ACC112 (cell line): ENCODE measurements around the gene FMO3.

ENCODE experiments used
- H2AFZ ChIP-seq: fragments of 200-600 bp; sonication (generic); one replicate; pipeline ENCODE4 v1.6.0; 2017; ENCODE audit warnings: antibody characterized with exemption, low read length; ENCODE audit not compliant: unreplicated experiment
- H3K27ac ChIP-seq: fragments of 200-600 bp; sonication (generic); 2 replicates; pipeline ENCODE4 v1.5.1; 2014; ENCODE audit warnings: low read depth, mild to moderate bottlenecking, antibody characterized with exemption, low read length, moderate library complexity
- H3K27me3 ChIP-seq: fragments of 200-600 bp; sonication (generic); 2 replicates; pipeline ENCODE4 v1.6.1; 2014; ENCODE audit warnings: mild to moderate bottlenecking, antibody characterized with exemption, low read length, moderate library complexity, mixed read lengths; ENCODE audit not compliant: insufficient read depth
- H3K36me3 ChIP-seq: fragments of 200-600 bp; sonication (generic); 2 replicates; pipeline ENCODE4 v1.6.1; 2016; ENCODE audit warnings: mild to moderate bottlenecking, antibody characterized with exemption, low read length, moderate library complexity, mixed read lengths; ENCODE audit not compliant: insufficient read depth
- H3K4me1 ChIP-seq: fragments of 200-600 bp; sonication (generic); one replicate; pipeline ENCODE4 v1.6.1; 2016; ENCODE audit warnings: low read length, mixed read lengths; ENCODE audit not compliant: insufficient read depth, unreplicated experiment, control insufficient read depth
- H3K4me3 ChIP-seq: fragments of 200-600 bp; sonication (generic); 2 replicates; pipeline ENCODE4 v1.5.1; 2014; ENCODE audit warnings: mild to moderate bottlenecking, low read depth, low read length
- H3K79me2 ChIP-seq: fragments of 200-600 bp; sonication (generic); one replicate; pipeline ENCODE4 v1.6.0; 2016; ENCODE audit warnings: low read length; ENCODE audit not compliant: control insufficient read depth, unreplicated experiment, insufficient read depth

The FMO3 gene

DNA sequence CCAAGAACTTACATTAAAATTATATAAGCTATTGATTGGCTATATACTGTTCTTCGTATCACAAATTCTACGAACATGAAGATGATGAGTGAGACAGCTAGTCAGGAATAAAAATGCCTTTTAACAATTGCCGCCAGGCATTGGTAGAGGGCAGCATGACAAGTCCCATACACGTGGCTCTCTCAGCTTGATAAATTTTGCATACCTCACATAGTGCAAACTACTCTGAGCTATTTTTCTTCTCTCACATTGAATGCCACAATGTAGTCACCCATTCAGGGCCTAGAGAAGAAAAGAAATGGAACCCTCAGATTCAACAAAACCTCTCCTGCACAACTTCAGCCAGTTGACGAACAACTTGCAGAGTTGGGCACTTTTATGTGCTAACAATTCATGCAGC lies 67.4 kb downstream of the FMO3 start:
- Histone ChIP-seq H3K4me1 (no peaks in the 10 kb centered on the region), H3K36me3 (no peaks in the 10 kb centered on the region), H3K27ac (no peak overlapping the region), H3K27me3 (no peaks in the 10 kb centered on the region; the same call in 1 of the 2 replicates), H3K79me2 (no peaks in the 10 kb centered on the region), H3K4me3 (no peak overlapping the region), H2AFZ (no peak overlapping the region)

DNA sequence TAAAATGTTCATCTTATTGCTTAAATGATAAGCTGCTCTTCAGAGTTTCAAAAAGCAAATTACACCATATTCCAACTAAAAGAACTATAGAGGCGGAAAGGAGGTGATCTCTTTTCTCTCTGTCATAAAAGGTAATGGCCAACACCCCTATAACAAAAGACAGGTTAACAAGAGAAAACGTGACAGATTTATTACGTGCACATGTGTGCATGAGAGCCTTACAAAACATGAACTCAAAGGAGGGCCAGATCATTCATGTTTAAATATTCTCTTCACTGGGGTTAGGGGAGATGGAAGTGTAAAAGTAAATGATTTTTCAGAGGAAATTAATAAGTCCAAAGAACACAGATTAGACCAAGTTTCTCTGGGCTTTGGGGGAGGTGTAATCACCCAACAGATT lies 67.8 kb downstream of the FMO3 start:
- Histone ChIP-seq H3K27me3 (no peaks in the 10 kb centered on the region; the same call in 1 of the 2 replicates), H2AFZ (no peak overlapping the region), H3K79me2 (no peaks in the 10 kb centered on the region), H3K4me3 (no peak overlapping the region), H3K4me1 (no peaks in the 10 kb centered on the region), H3K36me3 (no peaks in the 10 kb centered on the region), H3K27ac (no peak overlapping the region)

DNA sequence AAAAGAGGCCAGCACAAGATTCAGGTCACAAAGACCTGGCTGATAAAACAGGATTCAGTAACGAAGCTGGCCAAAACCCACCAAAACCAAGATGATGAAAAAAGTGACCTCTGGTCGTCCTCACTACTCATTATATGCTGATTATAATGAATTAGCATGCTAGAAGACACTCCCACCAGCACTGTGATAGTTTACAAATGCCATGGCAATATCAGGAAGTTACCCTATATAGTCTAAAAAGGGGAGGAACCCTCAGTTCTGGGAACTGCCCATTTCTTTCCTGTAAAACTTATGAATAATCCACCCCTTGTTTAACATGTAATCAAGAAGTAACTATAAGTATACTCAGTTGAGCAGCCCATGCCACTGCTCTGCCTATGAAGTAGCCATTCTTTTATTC lies 68.4 kb downstream of the FMO3 start:
- H3K4me3 ChIP-seq = no peak overlapping the region
- H3K4me1 ChIP-seq = no peaks in the 10 kb centered on the region
- H3K27ac ChIP-seq = no peak overlapping the region
- no peaks in the 10 kb centered on the region; the same call in 1 of the 2 replicates for H3K27me3 ChIP-seq
- H3K36me3 ChIP-seq = no peaks in the 10 kb centered on the region
- H2AFZ ChIP-seq = no peak overlapping the region
- no peaks in the 10 kb centered on the region for H3K79me2 ChIP-seq

DNA sequence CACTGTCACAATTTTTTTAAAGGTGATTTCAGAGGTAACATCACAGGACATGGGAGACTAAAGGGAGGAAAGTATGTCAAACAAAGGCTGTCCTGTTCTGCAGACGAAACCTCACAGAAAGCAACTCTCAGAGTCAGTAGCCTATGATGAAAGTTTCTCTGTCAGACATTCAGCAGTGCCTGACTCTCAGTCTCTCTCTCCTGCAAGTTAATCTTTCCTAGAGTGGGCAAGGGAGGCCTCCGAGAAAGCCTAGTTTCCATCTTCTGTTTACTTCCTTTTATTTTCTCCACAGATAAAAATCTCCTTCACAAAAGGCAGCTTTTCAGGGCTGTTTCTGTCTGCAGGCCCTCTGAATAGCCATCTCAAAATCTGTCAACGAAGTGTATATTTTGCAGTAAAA lies 69.5 kb downstream of the FMO3 start:
- Histone ChIP-seq H2AFZ (no peak overlapping the region), H3K4me3 (no peak overlapping the region), H3K4me1 (no peaks in the 10 kb centered on the region), H3K27me3 (no peaks in the 10 kb centered on the region; the same call in 1 of the 2 replicates), H3K36me3 (no peaks in the 10 kb centered on the region), H3K79me2 (no peaks in the 10 kb centered on the region), H3K27ac (no peak overlapping the region)

DNA sequence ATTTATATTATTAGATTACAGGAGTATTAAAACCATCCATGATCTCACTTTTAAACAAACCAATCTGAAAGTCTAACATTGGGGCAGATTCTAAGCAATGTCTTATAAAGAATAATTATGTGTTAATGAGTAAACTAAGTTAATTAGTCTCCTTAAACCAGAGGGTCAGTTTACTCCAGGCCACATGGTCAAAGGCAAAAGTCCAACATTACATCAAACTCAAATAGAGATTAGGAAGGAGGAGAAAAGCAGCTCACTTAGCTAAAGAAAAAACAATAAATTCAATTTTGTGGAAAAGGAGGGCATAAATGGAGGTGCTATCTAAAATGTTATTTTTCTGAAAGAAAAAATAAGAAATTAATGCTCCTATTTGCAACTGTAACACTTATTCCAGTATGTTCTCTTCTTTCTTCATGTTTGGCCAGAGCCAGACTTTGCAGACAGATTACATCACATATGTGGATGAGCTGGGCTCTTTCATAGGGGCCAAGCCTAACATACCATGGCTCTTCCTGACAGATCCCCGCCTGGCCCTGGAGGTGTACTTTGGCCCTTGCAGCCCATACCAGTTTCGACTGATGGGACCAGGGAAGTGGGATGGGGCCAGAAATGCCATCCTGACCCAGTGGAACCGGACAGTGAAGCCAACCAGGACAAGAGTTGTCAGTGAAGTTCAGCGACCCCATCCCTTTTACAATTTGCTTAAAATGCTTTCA lies 70.1 kb downstream of the FMO3 start:
- Histone ChIP-seq H2AFZ (no peak overlapping the region), H3K27ac (no peak overlapping the region), H3K79me2 (no peaks in the 10 kb centered on the region), H3K36me3 (no peaks in the 10 kb centered on the region), H3K27me3 (no peaks in the 10 kb centered on the region; the same call in 1 of the 2 replicates), H3K4me3 (no peak overlapping the region), H3K4me1 (no peaks in the 10 kb centered on the region)

DNA sequence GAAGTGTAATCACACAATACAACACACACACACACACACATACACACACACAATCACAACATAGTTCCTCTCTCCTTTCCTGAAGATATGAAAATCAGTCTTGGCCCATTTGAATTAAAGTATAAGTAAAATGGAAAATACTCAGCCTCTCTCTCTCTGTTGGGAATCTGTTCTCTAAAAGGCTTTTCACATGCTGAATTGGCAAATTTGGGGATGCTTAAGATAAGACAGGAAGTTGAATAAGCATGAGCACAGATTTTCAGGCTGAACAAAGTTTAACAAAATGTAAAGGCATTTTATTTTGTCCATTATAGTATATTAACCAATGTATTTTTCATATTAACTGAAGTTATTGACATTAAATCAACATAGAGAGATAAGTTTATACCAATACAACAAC lies 70.7 kb downstream of the FMO3 start:
- no peak overlapping the region for H3K4me3 ChIP-seq

DNA sequence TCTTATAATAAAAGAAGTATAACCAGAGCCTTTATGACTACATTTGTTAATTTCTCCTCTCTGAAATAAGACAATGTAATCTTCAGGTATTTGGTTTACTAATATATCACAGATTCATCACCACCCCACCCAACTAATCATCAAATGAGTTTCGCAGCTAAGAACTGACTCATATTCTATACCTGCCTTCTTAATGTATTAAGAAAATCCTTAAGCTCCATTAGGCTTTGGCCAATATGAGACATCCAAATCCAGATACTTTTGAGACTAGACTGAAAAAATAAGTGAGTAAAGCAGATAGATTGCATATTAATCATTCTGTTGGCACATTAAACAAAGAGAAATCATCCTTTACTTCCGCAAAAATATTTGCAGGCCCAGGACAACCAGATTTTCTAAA lies 75.7 kb downstream of the FMO3 start:
- H3K27me3 ChIP-seq = no peaks in the 10 kb centered on the region
- no peaks in the 10 kb centered on the region for H3K79me2 ChIP-seq
- no peaks in the 10 kb centered on the region for H3K4me1 ChIP-seq
- H3K4me3 ChIP-seq = no peak overlapping the region
- no peak overlapping the region for H3K27ac ChIP-seq
- no peak overlapping the region for H2AFZ ChIP-seq
- H3K36me3 ChIP-seq = no peaks in the 10 kb centered on the region

More for the DNA sequence above, 70.7 kb downstream of the FMO3 start:
- Histone ChIP-seq H3K79me2 (no peaks in the 10 kb centered on the region), H3K27me3 (no peaks in the 10 kb centered on the region; the same call in 1 of the 2 replicates), H3K36me3 (no peaks in the 10 kb centered on the region), H3K27ac (no peak overlapping the region), H2AFZ (no peak overlapping the region), H3K4me1 (no peaks in the 10 kb centered on the region)
